IMR-90 (cell line): Measurements from ENCODE around the gene MCTP1. TPM values are rescaled to one million over a fixed set of nuclear protein-coding genes. Genes with fewer than 3 reads are reported as not detected.

ENCODE experiments used
- ATAC-seq: fragments of 200-7000 bp; cut with Tn5 transposase; 2 replicates; pipeline ENCODE4 v1.9.1; 2020; ENCODE audit warnings: low read depth, mild to moderate bottlenecking, moderate library complexity
- BruUV-seq: library from RNA; stranded (reverse); fragments of 400-500 nt; replicated peaks from 2 replicates; lab custom pipeline; 2021; lab: Mats Ljungman, UMichigan
- CTCF ChIA-PET: fragments of 300-600 bp; formaldehyde crosslinking; extraction: SDS; loops from one replicate; lab custom pipeline; 2021; ENCODE audit warnings: antibody characterized with exemption; lab: Yijun Ruan, JAX
- POLR2A ChIA-PET: fragments of 300-600 bp; sonication (Branson Sonifier 250); formaldehyde crosslinking; loops from one replicate; lab custom pipeline; 2022; ENCODE audit warnings: antibody characterized with exemption; ENCODE audit not compliant: unreplicated experiment; lab: Charles Lee
- DNase-seq: peaks from one replicate; pipeline ENCODE4 v3.0.0; 2013
- H2AFZ ChIP-seq: replicated peaks from 2 replicates; pipeline ENCODE3; 2013; ENCODE audit warnings: low read length, mild to moderate bottlenecking; ENCODE audit not compliant: poor library complexity
- H2AK5ac ChIP-seq: 2 replicates; pipeline ENCODE4 v1.6.1; 2013; ENCODE audit warnings: low read depth, low read length, inconsistent platforms
- H2AK9ac ChIP-seq: replicated peaks from 2 replicates; pipeline ENCODE3; 2013; ENCODE audit warnings: mild to moderate bottlenecking, low read depth, low read length, moderate library complexity; ENCODE audit not compliant: poor library complexity
- H2BK120ac ChIP-seq: 2 replicates; pipeline ENCODE4 v1.6.1; 2013; ENCODE audit warnings: low read depth, low read length, inconsistent platforms
- H2BK15ac ChIP-seq: 3 replicates; pipeline ENCODE4 v1.6.1; 2013; ENCODE audit warnings: low read depth, low read length, inconsistent platforms
- H2BK20ac ChIP-seq: 2 replicates; pipeline ENCODE4 v1.6.1; 2013; ENCODE audit warnings: low read depth, mild to moderate bottlenecking, inconsistent platforms, low read length, moderate library complexity
- H2BK5ac ChIP-seq: 2 replicates; pipeline ENCODE4 v1.6.1; 2013; ENCODE audit warnings: mild to moderate bottlenecking, low read depth, low read length, inconsistent platforms; ENCODE audit not compliant: poor library complexity, severe bottlenecking
- H3K14ac ChIP-seq: replicated peaks from 2 replicates; pipeline ENCODE4 v1.6.1; 2013; ENCODE audit warnings: low read depth, low read length, inconsistent platforms
- H3K18ac ChIP-seq: 2 replicates; pipeline ENCODE4 v1.6.1; 2013; ENCODE audit warnings: low read depth, low read length, control low read depth
- H3K23ac ChIP-seq: 2 replicates; pipeline ENCODE4 v1.6.1; 2013; ENCODE audit warnings: low read depth, low read length, inconsistent platforms
- H3K27ac ChIP-seq: 2 replicates; pipeline ENCODE4 v1.5.1; 2013; ENCODE audit warnings: mild to moderate bottlenecking, control low read depth, low read length; ENCODE audit not compliant: insufficient read depth
- H3K27me3 ChIP-seq: 2 replicates; pipeline ENCODE4 v1.6.1; 2013; ENCODE audit warnings: low read length; ENCODE audit not compliant: control insufficient read depth, insufficient read depth
- H3K36me3 ChIP-seq: 2 replicates; pipeline ENCODE4 v1.6.1; 2013; ENCODE audit warnings: low read length, mixed read lengths; ENCODE audit not compliant: control insufficient read depth, insufficient read depth
- H3K4ac ChIP-seq: 2 replicates; pipeline ENCODE4 v1.6.1; 2013; ENCODE audit warnings: low read depth, low read length, inconsistent platforms
- H3K4me1 ChIP-seq: 2 replicates; pipeline ENCODE4 v1.6.1; 2013; ENCODE audit warnings: low read length, mixed read lengths; ENCODE audit not compliant: control insufficient read depth, insufficient read depth
- H3K4me2 ChIP-seq: 2 replicates; pipeline ENCODE4 v1.6.1; 2013; ENCODE audit warnings: low read depth, mild to moderate bottlenecking, control low read depth, low read length, moderate library complexity
- H3K4me3 ChIP-seq: 2 replicates; pipeline ENCODE4 v1.5.1; 2013; ENCODE audit warnings: low read depth, mild to moderate bottlenecking, control low read depth, low read length, moderate library complexity; ENCODE audit not compliant: insufficient read depth
- H3K56ac ChIP-seq: 2 replicates; pipeline ENCODE4 v1.6.1; 2013; ENCODE audit warnings: low read length, inconsistent platforms; ENCODE audit not compliant: insufficient read depth; ENCODE audit errors: extremely low read depth
- H3K79me1 ChIP-seq, 2 experiments: 2 replicates each; pipeline ENCODE4 v1.6.1; 2013; ENCODE audit warnings: low read length in 2 of 2, inconsistent platforms in 1 of 2, low read depth in 1 of 2
- H3K9ac ChIP-seq: 2 replicates; pipeline ENCODE4 v1.6.1; 2013; ENCODE audit warnings: low read depth, low read length, control low read depth
- H3K9me1 ChIP-seq: 2 replicates; pipeline ENCODE4 v1.6.1; 2013; ENCODE audit warnings: low read length, inconsistent platforms; ENCODE audit not compliant: insufficient read depth
- H3K9me3 ChIP-seq: 2 replicates; pipeline ENCODE4 v1.6.1; 2013; ENCODE audit warnings: low read length; ENCODE audit not compliant: control insufficient read depth, insufficient read depth
- H4K20me1 ChIP-seq: 2 replicates; pipeline ENCODE4 v1.6.1; 2013; ENCODE audit warnings: low read length, inconsistent platforms; ENCODE audit not compliant: insufficient read depth
- H4K5ac ChIP-seq: 2 replicates; pipeline ENCODE4 v1.6.1; 2013; ENCODE audit warnings: mild to moderate bottlenecking, low read depth, low read length, control low read depth
- H4K8ac ChIP-seq, 2 experiments: 2 replicates each; pipeline ENCODE4 v1.6.1; 2013; ENCODE audit warnings: low read depth in 2 of 2, low read length in 2 of 2, control low read depth in 1 of 2, inconsistent platforms in 1 of 2
- H4K91ac ChIP-seq: 2 replicates; pipeline ENCODE4 v1.6.1; 2013; ENCODE audit warnings: low read depth, low read length, inconsistent platforms; ENCODE audit not compliant: insufficient read depth
- CHD1 ChIP-seq: IDR thresholded peaks from 2 replicates; pipeline ENCODE4 v1.6.1; 2012; ENCODE audit warnings: low read depth, low read length, improper control_type of control experiment
- CTCF ChIP-seq: conservative IDR thresholded peaks from 2 replicates; pipeline ENCODE4 v1.5.1; 2012; ENCODE audit warnings: mild to moderate bottlenecking, low read depth, low read length, improper control_type of control experiment
- MAFK ChIP-seq: IDR thresholded peaks from 2 replicates; pipeline ENCODE4 v1.6.1; 2012; ENCODE audit warnings: low read depth, low read length, improper control_type of control experiment
- NFE2L2 ChIP-seq: fragments of 150-350 bp; IDR thresholded peaks from 2 replicates; pipeline ENCODE4 v1.6.1; 2016; ENCODE audit warnings: low read depth, mild to moderate bottlenecking, low read length
- WGBS, 2 experiments: methylation state at CpG; one replicate each; pipeline versions ENCODE4 v1.1.5 to v1.1.7; 2013; ENCODE audit warnings: missing lambda C conversion rate in 2 of 2; ENCODE audit not compliant: insufficient read length in 1 of 2; ENCODE audit errors: extremely low coverage in 2 of 2; 5-methylcytosine and 5-hydroxymethylcytosine counted together
- dilution Hi-C: fragments of 300-500 bp; cut with HindIII; formaldehyde crosslinking; loops from one replicate; pipeline ENCODE4 v1.14.3; 2018; ENCODE audit warnings: low sequenced_read_pairs; ENCODE audit not compliant: unreplicated experiment
- in situ Hi-C: fragments of 300-500 bp; cut with MboI; formaldehyde crosslinking; loops from 3 replicates; pipeline ENCODE4 v1.14.3; 2019; ENCODE audit warnings: low sequenced_read_pairs, inconsistent platforms, mixed read lengths
- intact Hi-C: fragments of 100-400 bp; cut with micrococcal nuclease; formaldehyde crosslinking; loops from 2 replicates; pipeline ENCODE4 v1.10.0; 2022
- polyA plus RNA-seq, 3 experiments: library from polyadenylated mRNA; depleted of rRNA; stranded (reverse); fragments of >200 nt; gene quantifications; 2 replicates each; pipeline ENCODE4 v1.2.3, GENCODE V29; 2012; ENCODE audit warnings: low replicate concordance in 1 of 3
- total RNA-seq: library from RNA; depleted of rRNA; stranded (reverse); fragments of >200 nt; gene quantifications from 2 replicates; pipeline ENCODE4 v1.2.3, GENCODE V29; 2012

MCTP1 gene
- total and polyA plus RNA-seq, 2 of the 4 experiments (the other 2 are of a cell fraction), result 0.21 TPM; not detected in 1

- no peak overlapping the region for H2BK120ac ChIP-seq
- no peak overlapping the region for H2AK9ac ChIP-seq
- H3K36me3 ChIP-seq, result no peaks in the 10 kb centered on the region
- CTCF ChIA-PET, result no interaction called here
- no peak overlapping the region for H3K18ac ChIP-seq
- dilution Hi-C loops (no loop called here), in situ Hi-C loops (no loop called here), intact Hi-C loops (no loop called here)
- H3K9me1 ChIP-seq, result no peaks in the 10 kb centered on the region
- no peaks in the 10 kb centered on the region for H3K4me1 ChIP-seq
- no peak overlapping the region for H3K23ac ChIP-seq
- H3K79me1 ChIP-seq, result no peaks in the 10 kb centered on the region
- no peak overlapping the region for H3K4ac ChIP-seq
- no peak overlapping the region for H3K4me3 ChIP-seq
- POLR2A ChIA-PET, result no interaction called here
- no peaks in the 10 kb centered on the region for H3K27me3 ChIP-seq
- no peak overlapping the region for H2AK5ac ChIP-seq
- no peak overlapping the region for H2BK15ac ChIP-seq
- no peaks in the 10 kb centered on the region for H3K9me3 ChIP-seq
- no peak overlapping the region for H2BK5ac ChIP-seq
- ATAC-seq (no peak), DNase-seq (no peak)
- H2BK20ac ChIP-seq, result no peak overlapping the region
- no CpG with 5 or more reads among the region's 4 CpGs for WGBS, 2 experiments
- BruUV-seq, result no TSS peak
- H2AFZ ChIP-seq, result no peak overlapping the region
- no peak overlapping the region for H3K4me2 ChIP-seq
- H4K91ac ChIP-seq, result no peak overlapping the region
- H3K56ac ChIP-seq, result no peak overlapping the region
- H3K9ac ChIP-seq, result no peak overlapping the region
- H3K14ac ChIP-seq, result no peak overlapping the region
- H4K20me1 ChIP-seq, result no peaks in the 10 kb centered on the region
- no peak overlapping the region for H4K8ac ChIP-seq
- no peak overlapping the region for H3K27ac ChIP-seq
- no peak overlapping the region for H4K5ac ChIP-seq
- TF ChIP-seq CTCF (no peak), NFE2L2 (no peak), MAFK (no peak), CHD1 (no peak)
These were observed 67.5 kb downstream of the MCTP1 start for GRCh38 chr5:95217351-95217750.
